ENCODE measurements around the gene GDAP2.

DNA sequence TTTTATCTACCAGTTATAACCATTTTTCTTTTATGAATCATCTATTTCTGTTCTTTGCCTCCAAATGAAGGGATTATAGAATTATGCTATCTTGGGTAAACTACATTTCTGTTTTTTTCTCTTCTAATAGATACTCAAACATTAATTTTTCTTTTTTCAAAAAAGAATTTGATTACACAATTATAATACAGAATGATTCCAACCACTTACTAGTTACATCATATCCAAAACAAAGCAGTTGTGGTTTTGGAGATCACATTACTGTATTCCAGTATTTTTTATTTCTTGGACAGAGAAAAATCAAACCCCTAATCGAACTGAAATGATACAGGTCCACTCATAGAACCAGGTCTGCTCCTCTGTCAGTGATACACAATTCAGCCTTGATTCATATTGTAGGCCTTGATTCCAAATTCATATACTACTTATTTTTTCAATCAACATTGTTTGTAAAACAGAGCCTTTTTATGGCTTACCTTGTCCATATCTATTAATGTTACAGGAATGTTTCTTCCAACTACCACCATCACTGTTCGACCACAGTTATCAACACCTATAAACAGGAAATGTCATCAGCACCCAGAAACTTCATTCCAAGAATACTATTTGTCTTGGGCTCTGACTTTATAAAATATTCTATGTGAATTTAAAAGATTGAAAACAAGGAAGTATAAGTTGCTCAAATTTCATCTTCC lies 43.2 kb downstream of the GDAP2 start:
- TF ChIP-seq, protein P1, sequence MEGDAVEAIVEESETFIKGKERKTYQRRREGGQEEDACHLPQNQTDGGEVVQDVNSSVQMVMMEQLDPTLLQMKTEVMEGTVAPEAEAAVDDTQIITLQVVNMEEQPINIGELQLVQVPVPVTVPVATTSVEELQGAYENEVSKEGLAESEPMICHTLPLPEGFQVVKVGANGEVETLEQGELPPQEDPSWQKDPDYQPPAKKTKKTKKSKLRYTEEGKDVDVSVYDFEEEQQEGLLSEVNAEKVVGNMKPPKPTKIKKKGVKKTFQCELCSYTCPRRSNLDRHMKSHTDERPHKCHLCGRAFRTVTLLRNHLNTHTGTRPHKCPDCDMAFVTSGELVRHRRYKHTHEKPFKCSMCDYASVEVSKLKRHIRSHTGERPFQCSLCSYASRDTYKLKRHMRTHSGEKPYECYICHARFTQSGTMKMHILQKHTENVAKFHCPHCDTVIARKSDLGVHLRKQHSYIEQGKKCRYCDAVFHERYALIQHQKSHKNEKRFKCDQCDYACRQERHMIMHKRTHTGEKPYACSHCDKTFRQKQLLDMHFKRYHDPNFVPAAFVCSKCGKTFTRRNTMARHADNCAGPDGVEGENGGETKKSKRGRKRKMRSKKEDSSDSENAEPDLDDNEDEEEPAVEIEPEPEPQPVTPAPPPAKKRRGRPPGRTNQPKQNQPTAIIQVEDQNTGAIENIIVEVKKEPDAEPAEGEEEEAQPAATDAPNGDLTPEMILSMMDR (IDR thresholded peaks at IDR 0.05; ENCODE audit: insufficient read depth, low read depth, low read length), result no peak
- TF ChIP-seq EZH2 (IDR thresholded peaks at IDR 0.05; ENCODE audit: insufficient read depth, low read length), result no peak

Data from astrocyte (in vitro differentiated cells and primary cell).